ENCODE measurements around the gene GBGT1. TPM values are rescaled to one million over a fixed set of nuclear protein-coding genes. Genes with fewer than 3 reads are reported as not detected.
A peak's percentile ranks its signal among the peaks of the same experiment; 100 is the strongest.

GBGT1 gene
- total RNA-seq, 1 donor from 2014 or later = 2.6 TPM

DNA sequence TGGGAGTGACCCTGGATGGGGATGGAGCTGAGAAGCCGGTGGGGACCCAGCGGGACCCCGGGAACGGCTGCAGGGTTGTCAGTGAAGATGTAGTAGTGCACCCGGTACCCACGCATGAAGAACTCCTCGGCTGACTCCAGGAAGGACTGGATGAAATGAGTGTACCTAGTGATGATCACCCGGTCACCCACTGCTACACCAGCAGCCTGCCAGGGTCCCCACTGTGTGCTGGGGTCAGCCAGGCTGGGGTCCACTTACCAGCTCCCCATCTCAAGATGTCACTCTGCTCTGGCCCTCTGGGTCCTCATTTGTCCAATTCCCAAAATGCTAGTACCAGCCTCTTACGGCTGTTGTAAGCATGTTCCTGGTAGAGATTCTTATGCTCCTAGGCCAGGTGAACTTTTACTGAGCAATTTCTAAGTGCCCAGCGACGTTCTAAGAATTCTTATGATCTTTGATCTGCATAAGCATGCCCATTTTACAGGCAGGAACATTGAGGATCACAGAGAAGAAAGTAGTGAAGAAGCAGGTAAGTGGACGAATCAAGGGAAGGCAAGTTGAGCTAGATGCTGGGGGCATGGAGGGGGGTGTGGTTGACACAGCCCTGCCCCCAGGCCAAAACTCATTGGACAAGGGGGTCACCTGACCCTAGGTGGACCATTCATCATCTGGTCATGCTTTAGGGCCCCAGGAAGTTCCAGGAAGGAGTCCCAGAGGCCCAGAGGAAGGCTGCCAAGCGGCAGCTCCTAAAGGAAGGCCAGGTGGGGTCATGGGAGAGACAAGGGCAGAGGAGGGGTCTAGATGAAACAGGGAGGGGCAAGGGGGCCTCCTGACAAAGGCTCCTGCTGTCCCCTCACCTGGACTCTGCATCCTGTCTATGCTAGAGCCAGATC, 9.4 kb downstream of the GBGT1 start:
- peaks cover 4 to 7% (median 4%) of the 10 kb centered on the region in 3 donors for H3K4me1 ChIP-seq (ENCODE audit: control insufficient read depth in 3 of 3, insufficient read depth in 3 of 3, low read length in 3 of 3)
- H3K27ac ChIP-seq (ENCODE audit: low read depth, low read length) = no peak overlapping the region
- no peaks in the 10 kb centered on the region for H3K9me3 ChIP-seq (ENCODE audit: control insufficient read depth in 3 of 3, low read length in 3 of 3)
- no peak overlapping the region for H3K9ac ChIP-seq (ENCODE audit: low read depth in 1 of 3, low read length in 3 of 3)
- H3K36me3 ChIP-seq (ENCODE audit: control insufficient read depth in 3 of 3, insufficient read depth in 3 of 3, low read length in 3 of 3) = no peaks in the 10 kb centered on the region
- no peak overlapping the region for H3K4me3 ChIP-seq (ENCODE audit: low read length in 3 of 3)
- H3K27me3 ChIP-seq (ENCODE audit: control insufficient read depth in 3 of 3, insufficient read depth in 3 of 3, low read length in 3 of 3) = no peaks in the 10 kb centered on the region

DNA sequence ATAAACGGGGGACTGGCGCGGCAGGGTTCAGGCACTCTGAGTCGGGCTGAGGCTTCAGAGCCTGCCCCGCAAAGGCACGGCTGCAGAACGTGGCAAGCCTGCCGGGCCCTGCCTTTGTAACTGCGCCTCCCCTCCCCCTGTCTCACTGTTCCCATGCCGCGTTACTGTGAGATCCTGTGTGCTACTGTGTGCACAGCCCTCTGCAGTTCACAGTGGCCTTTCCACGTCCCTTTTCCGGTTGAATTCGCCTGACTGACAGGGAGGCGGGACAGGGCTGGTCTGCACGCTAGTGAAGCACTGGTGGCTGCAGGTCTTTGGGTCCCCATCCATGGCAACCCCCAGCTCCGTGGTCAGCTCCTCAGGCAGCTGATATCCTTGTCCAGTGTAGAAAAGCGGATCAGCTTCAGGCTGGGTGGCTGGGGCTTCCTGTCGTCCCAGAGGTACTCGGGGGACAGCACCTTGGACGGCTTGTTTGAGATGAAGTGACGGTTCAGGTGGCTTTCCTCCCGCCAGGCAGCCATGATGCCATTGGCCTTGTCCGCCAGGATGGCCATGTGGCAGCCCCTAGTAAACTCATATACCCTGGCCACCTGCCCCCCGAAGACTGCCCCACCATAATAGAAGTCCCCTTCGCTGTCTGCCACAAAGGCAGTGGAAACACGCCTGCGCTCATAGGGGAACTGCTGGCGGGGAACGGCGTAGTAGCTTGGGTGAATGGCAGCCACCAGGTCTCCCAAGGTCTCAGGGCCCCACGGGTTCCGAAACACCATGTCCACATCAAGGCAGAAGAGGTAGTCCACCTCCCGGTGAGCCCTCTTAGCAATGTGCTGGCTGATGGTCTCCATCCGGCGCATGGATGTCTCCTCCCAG, 10.3 kb downstream of the GBGT1 start:
- Histone ChIP-seq H3K9me3 (ENCODE audit: control insufficient read depth in 3 of 3, low read length in 3 of 3) (no peaks in the 10 kb centered on the region), H3K27me3 (ENCODE audit: control insufficient read depth in 3 of 3, insufficient read depth in 3 of 3, low read length in 3 of 3) (no peaks in the 10 kb centered on the region), H3K27ac (ENCODE audit: low read depth, low read length) (no peak overlapping the region), H3K4me1 (ENCODE audit: control insufficient read depth in 3 of 3, insufficient read depth in 3 of 3, low read length in 3 of 3) (peaks cover 6 to 8% (median 7%) of the 10 kb centered on the region in 3 donors), H3K9ac (ENCODE audit: low read depth in 1 of 3, low read length in 3 of 3) (no peak overlapping the region), H3K4me3 (ENCODE audit: low read length in 3 of 3) (no peak overlapping the region), H3K36me3 (ENCODE audit: control insufficient read depth in 3 of 3, insufficient read depth in 3 of 3, low read length in 3 of 3) (no peaks in the 10 kb centered on the region)

DNA sequence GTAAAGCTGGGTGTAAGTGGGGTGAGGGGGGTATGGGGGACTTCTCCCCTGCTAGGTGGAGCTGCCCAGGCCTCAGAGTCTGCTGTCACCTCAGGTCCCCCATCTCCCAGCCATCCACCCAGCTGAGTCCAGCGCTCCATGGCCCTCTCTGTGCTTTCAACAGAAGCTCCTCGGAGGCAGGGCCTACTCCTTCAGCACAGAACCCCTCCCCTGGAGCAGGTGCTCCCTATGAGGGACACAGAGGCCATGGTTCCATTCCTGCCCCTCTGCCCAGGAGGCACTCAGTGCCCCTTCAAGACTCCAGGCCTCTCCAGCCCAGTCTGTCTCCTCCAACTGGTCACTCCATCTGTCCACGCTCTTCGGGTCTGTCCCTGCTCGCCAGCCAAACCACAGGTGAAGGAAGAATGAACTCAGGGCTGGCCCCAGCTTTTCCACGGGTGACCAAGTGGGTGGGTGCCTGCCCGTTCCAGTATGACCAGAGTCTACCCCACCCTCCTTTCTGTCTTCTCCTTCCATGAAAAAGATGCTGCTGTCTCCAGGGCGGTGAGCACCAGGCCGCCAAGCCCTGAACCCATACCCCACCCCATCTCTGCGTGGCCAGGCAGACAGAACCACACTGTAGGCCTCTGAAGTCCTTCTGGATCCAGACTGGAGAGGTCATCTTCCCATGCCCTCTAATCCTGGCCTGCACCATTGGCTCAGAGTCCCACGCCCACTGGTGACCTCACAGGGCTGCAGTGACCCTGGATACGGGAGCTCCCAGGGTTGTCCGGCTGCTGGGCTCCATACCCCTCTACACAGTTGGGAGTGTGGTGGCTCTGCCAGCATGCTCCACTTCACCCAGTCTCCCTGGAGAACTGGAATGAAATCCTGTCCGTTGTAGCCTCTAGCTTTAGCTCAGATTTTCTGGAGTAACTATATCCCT, 11.9 kb downstream of the GBGT1 start:
- Histone ChIP-seq H3K27ac (ENCODE audit: low read depth, low read length) (no peak overlapping the region), H3K27me3 (ENCODE audit: control insufficient read depth in 3 of 3, insufficient read depth in 3 of 3, low read length in 3 of 3) (no peaks in the 10 kb centered on the region), H3K9me3 (ENCODE audit: control insufficient read depth in 3 of 3, low read length in 3 of 3) (no peaks in the 10 kb centered on the region), H3K4me1 (ENCODE audit: control insufficient read depth in 3 of 3, insufficient read depth in 3 of 3, low read length in 3 of 3) (peaks cover 19 to 23% (median 22%) of the 10 kb centered on the region in 3 donors), H3K36me3 (ENCODE audit: control insufficient read depth in 3 of 3, insufficient read depth in 3 of 3, low read length in 3 of 3) (no peaks in the 10 kb centered on the region), H3K4me3 (ENCODE audit: low read length in 3 of 3) (no peak overlapping the region), H3K9ac (ENCODE audit: low read depth in 1 of 3, low read length in 3 of 3) (no peak overlapping the region)

DNA sequence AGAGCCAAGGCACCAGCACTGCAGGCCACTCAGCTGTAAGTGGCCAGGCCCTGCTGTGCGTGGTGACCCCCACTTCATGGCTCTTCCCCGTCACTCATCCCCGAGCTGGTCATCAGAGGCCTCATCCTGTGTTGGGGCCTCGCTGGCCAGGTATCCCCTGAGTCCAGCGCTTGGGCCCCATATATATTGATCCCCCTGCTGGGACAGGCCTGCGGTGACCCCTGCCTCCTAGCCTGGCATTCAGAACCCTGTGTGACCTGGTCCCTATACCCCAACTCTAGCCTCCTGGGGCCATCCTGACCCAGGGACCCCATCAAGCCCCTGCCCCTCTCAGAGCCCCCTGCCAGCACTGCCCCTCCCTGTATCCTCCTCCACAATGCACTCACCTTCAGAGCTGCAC, 12.7 kb downstream of the GBGT1 start:
- Histone ChIP-seq H3K27ac (ENCODE audit: low read depth, low read length) (no peak overlapping the region), H3K36me3 (ENCODE audit: control insufficient read depth in 3 of 3, insufficient read depth in 3 of 3, low read length in 3 of 3) (no peaks in the 10 kb centered on the region), H3K9me3 (ENCODE audit: control insufficient read depth in 3 of 3, low read length in 3 of 3) (no peaks in the 10 kb centered on the region), H3K27me3 (ENCODE audit: control insufficient read depth in 3 of 3, insufficient read depth in 3 of 3, low read length in 3 of 3) (no peaks in the 10 kb centered on the region), H3K4me1 (ENCODE audit: control insufficient read depth in 3 of 3, insufficient read depth in 3 of 3, low read length in 3 of 3) (peaks cover 19 to 23% (median 22%) of the 10 kb centered on the region in 3 donors), H3K9ac (ENCODE audit: low read depth in 1 of 3, low read length in 3 of 3) (no peak overlapping the region), H3K4me3 (ENCODE audit: low read length in 3 of 3) (no peak overlapping the region)

DNA sequence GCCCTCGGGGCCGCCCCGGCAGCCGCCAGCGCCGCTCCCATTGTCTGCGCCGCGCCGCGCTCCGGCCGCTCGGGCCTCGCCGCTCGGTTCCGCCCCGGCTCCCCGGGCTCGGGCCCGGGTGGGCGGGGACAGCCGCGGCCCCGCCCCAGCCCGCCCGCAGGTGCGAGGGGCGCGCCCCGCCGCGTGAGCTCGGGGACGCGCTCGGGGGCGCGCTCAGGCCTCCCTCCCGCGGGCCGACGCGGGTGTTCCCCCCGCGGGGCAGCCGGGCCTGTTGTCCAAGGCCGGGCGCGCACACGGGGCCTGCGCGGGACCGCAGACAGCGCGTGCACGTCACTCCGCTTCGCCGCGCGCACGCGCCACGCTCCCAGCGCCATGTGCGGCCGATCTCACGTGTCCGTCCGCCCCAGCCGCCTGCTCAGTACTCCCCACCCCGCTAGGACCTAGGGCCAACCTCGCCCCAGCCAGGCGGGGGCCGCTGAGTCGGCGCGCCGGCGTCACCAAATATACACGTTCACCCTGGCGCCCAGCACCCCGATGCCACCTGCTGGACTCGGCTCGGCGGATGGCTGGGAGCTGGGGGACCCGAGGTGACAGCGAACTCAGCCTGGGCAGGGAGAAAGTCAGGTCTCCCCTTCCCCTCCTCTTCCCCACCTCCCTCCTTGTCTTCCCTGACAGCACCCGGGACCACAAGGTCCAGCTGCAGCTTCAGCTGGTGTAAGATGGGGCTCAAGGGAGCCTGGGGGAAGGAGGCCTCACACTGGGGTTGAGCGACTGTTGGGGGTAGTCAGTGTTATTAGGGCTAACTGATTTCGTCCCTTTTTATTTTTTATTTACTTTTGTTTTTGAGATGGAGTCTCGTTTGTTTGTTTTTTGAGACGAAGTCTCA, 14.3 kb downstream of the GBGT1 start:
- Histone ChIP-seq H3K9ac (ENCODE audit: low read depth in 1 of 3, low read length in 3 of 3) (peak overlapping the region; percentile 74 to 91 (median 81)), H3K27ac (ENCODE audit: low read depth, low read length) (peak overlapping the region; percentile 88), H3K9me3 (ENCODE audit: control insufficient read depth in 3 of 3, low read length in 3 of 3) (no peaks in the 10 kb centered on the region)

DNA sequence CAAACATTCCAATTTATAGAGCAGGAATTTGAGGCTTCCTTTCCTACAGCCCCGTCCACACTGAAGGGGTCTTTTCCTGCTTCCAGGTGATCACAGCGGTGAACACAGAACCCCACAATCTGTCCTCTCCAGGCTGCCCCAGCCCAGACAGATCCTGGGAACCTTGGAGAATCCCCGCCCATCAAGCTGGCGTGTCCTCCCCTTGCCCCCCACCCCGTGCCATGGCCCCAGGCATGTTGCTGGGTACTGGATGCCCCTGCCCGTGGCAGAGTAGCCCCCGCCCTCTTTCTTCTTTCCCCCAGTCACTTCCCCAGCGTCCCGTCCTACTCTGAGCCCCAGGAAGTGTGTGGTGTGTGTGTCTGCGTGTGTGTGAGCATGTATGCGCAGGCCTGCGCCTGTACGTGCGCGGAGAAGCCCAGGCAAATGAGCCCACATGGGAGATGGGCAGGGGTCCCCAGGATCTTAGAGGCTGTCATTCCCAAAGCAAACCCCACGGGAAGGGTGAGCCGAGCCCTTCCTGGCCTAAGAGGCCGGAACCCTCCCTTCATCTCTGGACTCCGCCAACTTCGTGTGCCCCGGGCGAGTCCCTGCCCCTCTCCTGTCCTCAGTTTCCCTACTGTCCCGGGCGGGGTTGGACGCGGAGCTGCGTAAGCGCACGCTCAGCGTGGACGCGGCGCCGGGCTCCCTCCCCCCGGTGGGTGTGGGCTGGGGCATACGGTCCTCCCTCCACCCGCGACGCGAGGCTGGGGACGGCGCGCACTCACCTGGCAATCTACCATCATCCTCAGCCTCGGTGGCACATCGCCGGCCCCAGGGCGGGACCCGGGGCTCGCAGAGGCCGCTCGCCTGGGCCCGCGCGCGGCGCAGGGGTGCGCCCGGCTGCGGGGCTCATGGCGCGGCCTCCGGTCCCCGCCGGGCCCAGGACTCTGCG, 15.2 kb downstream of the GBGT1 start:
- H3K4me3 ChIP-seq (ENCODE audit: low read length in 3 of 3) = peak overlapping the region; percentile 72 to 95 (median 87)
- H3K27ac ChIP-seq (ENCODE audit: low read depth, low read length) = peak overlapping the region; percentile 67
- H3K36me3 ChIP-seq (ENCODE audit: control insufficient read depth in 3 of 3, insufficient read depth in 3 of 3, low read length in 3 of 3) = no peaks in the 10 kb centered on the region
- H3K27me3 ChIP-seq (ENCODE audit: control insufficient read depth in 3 of 3, insufficient read depth in 3 of 3, low read length in 3 of 3) = no peaks in the 10 kb centered on the region
- no peaks in the 10 kb centered on the region for H3K9me3 ChIP-seq (ENCODE audit: control insufficient read depth in 3 of 3, low read length in 3 of 3)
- H3K9ac ChIP-seq (ENCODE audit: low read depth in 1 of 3, low read length in 3 of 3) = peak overlapping the region; percentile 80 to 91 (median 87)
- peaks cover 33 to 38% (median 35%) of the 10 kb centered on the region in 3 donors for H3K4me1 ChIP-seq (ENCODE audit: control insufficient read depth in 3 of 3, insufficient read depth in 3 of 3, low read length in 3 of 3)

More for the DNA sequence above, 14.3 kb downstream of the GBGT1 start:
- Histone ChIP-seq H3K27me3 (ENCODE audit: control insufficient read depth in 3 of 3, insufficient read depth in 3 of 3, low read length in 3 of 3) (no peaks in the 10 kb centered on the region), H3K4me1 (ENCODE audit: control insufficient read depth in 3 of 3, insufficient read depth in 3 of 3, low read length in 3 of 3) (peaks cover 26 to 31% (median 29%) of the 10 kb centered on the region in 3 donors), H3K36me3 (ENCODE audit: control insufficient read depth in 3 of 3, insufficient read depth in 3 of 3, low read length in 3 of 3) (no peaks in the 10 kb centered on the region), H3K4me3 (ENCODE audit: low read length in 3 of 3) (peak overlapping the region; percentile 66 to 95 (median 76))

DNA sequence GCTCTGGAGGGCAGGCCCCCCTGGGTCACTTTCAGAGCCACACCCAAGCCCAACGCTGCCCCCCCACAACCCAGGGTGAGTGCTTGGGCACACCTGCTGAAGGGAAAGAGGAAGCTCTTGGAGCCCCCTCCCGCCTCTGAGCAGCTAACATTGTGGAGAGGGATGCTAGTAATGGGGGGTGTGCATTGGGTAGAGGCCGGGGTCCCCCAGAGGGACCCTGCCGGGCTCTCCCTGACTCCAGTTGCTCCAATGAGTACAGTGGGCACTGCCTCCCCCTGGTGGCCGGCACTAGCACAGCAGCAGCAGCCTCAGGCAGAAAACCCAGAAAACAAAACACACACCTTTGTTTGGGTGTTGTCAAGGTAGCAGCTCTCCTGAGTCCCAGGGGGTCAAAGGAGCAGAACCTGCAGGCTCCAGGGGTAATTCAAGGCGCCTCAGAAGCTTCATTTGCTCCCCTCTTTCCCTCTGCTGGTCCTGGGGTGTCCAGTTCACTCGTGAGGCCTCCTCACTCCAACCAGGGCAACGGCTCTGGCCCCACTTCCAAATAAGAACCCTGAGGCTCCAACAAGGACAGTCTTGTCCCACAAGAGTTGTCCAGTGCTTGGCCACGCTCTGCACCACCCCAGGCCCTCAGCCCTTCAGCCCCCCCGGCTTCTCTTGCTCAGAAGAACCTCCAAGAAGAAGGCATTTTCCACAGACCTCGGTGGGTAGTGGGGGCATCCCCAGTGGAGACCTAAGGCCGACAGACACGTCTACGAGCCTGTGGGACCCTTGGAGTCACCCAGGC, 16.1 kb downstream of the GBGT1 start:
- Histone ChIP-seq H3K4me1 (ENCODE audit: control insufficient read depth in 3 of 3, insufficient read depth in 3 of 3, low read length in 3 of 3) (peaks cover 37 to 46% (median 41%) of the 10 kb centered on the region in 3 donors), H3K9ac (ENCODE audit: low read depth in 1 of 3, low read length in 3 of 3) (peak overlapping the region; percentile 61 to 91 (median 87)), H3K4me3 (ENCODE audit: low read length in 3 of 3) (peak overlapping the region; percentile 72 to 95 (median 87)), H3K27ac (ENCODE audit: low read depth, low read length) (peak overlapping the region; percentile 67), H3K27me3 (ENCODE audit: control insufficient read depth in 3 of 3, insufficient read depth in 3 of 3, low read length in 3 of 3) (no peaks in the 10 kb centered on the region), H3K9me3 (ENCODE audit: control insufficient read depth in 3 of 3, low read length in 3 of 3) (no peaks in the 10 kb centered on the region), H3K36me3 (ENCODE audit: control insufficient read depth in 3 of 3, insufficient read depth in 3 of 3, low read length in 3 of 3) (no peaks in the 10 kb centered on the region)

Measured in skeletal muscle tissue (tissue), 4 donors.